K562 (cell line): ENCODE data around the gene S100P. TPM values are rescaled to one million over a fixed set of nuclear protein-coding genes. Genes with fewer than 3 reads are reported as not detected.

ENCODE experiments used
- ATAC-seq: fragments of 200-7000 bp; cut with Tn5 transposase; 3 replicates; pipeline ENCODE4 v1.9.1; 2020; ENCODE audit warnings: moderate library complexity
- BruUV-seq: library from RNA; stranded (reverse); fragments of 400-500 nt; replicated peaks from 2 replicates; lab custom pipeline; 2021; lab: Mats Ljungman, UMichigan
- CTCF ChIA-PET: fragments of 300-600 bp; formaldehyde crosslinking; extraction: SDS; loops from one replicate; lab custom pipeline; 2021; ENCODE audit warnings: low intra/inter-chr PET ratio; lab: Yijun Ruan, JAX
- POLR2A ChIA-PET: fragments of 300-600, 350-650 bp; sonication (Branson Sonifier 250); formaldehyde crosslinking; extraction: SDS; loops from one replicate; lab custom pipeline; 2021; ENCODE audit warnings: antibody characterized with exemption, inconsistent platforms; lab: Yijun Ruan, JAX
- DNase-seq, 4 experiments: peaks; one replicate each; pipeline versions ENCODE4 v3.0.0 to v3.0.0-alpha.2; 2011 to 2018; ENCODE audit warnings: low spot score in 3 of 4, mixed read lengths in 3 of 4; ENCODE audit errors: extremely low read depth in 1 of 4
- FAIRE-seq: peaks from 2 replicates; lab custom pipeline; 2011; peaks lifted over from hg19 to GRCh38; lab: Jason Lieb, UNC
- H2AFZ ChIP-seq: 2 replicates; pipeline ENCODE4 v1.6.0; 2011; ENCODE audit warnings: low read depth, low read length, control low read depth, inconsistent platforms
- H3K27ac ChIP-seq: fragments of 200-600 bp; 3 replicates; pipeline ENCODE4 v1.8.0; 2011; ENCODE audit warnings: low read depth, mild to moderate bottlenecking, control low read depth, inconsistent platforms, low read length, moderate library complexity, mixed read lengths; ENCODE audit errors: extremely low read depth
- H3K27me3 ChIP-seq, 2 experiments: fragments of 300-600 bp in 1 of 2; 2 replicates in 1 of 2; 3 replicates in 1 of 2; pipeline versions ENCODE4 v1.6.0 to v1.8.0; 2011; ENCODE audit warnings: inconsistent platforms in 2 of 2, low read length in 2 of 2, mild to moderate bottlenecking in 1 of 2, mixed read lengths in 1 of 2, moderate library complexity in 1 of 2; ENCODE audit not compliant: control insufficient read depth in 2 of 2, insufficient read depth in 2 of 2
- H3K36me3 ChIP-seq: fragments of 300-600 bp; 3 replicates; pipeline ENCODE4 v1.8.0; 2011; ENCODE audit warnings: mild to moderate bottlenecking, low read length, inconsistent platforms; ENCODE audit not compliant: control insufficient read depth, insufficient read depth
- H3K4me1 ChIP-seq, 2 experiments: fragments of 200-600 bp in 1 of 2; replicated peaks in 1 of 2; 2 replicates in 1 of 2; 3 replicates in 1 of 2; pipeline versions ENCODE4 v1.5.1 to v1.8.0; 2011; ENCODE audit warnings: inconsistent platforms in 2 of 2, low read length in 2 of 2, mild to moderate bottlenecking in 1 of 2, mixed read lengths in 1 of 2, moderate library complexity in 1 of 2; ENCODE audit not compliant: control insufficient read depth in 2 of 2, insufficient read depth in 2 of 2
- H3K4me2 ChIP-seq: 2 replicates; pipeline ENCODE4 v1.6.1; 2011; ENCODE audit warnings: low read length, control low read depth, inconsistent platforms, mixed read lengths; ENCODE audit not compliant: insufficient read depth
- H3K4me3 ChIP-seq: fragments of 200-600 bp; sonication (generic), shearing (Covaris generic); 2 replicates; pipeline ENCODE4 v1.5.1; 2016; ENCODE audit warnings: control low read depth, inconsistent platforms
- H3K79me2 ChIP-seq: fragments of 200-600 bp; 3 replicates; pipeline ENCODE4 v1.8.0; 2011; ENCODE audit warnings: low read length, inconsistent platforms; ENCODE audit not compliant: control insufficient read depth, insufficient read depth
- H3K9ac ChIP-seq, 2 experiments: 2 replicates each; pipeline versions ENCODE4 v1.6.0 to v1.6.1; 2011; ENCODE audit warnings: low read depth in 2 of 2, low read length in 2 of 2, control low read depth in 1 of 2, inconsistent platforms in 1 of 2, mild to moderate bottlenecking in 1 of 2, mixed read lengths in 1 of 2; ENCODE audit not compliant: insufficient read depth in 1 of 2
- H3K9me1 ChIP-seq: one replicate; pipeline ENCODE4 v1.6.0; 2011; ENCODE audit warnings: inconsistent platforms, mild to moderate bottlenecking, low read length, moderate library complexity; ENCODE audit not compliant: control insufficient read depth, insufficient read depth
- H3K9me3 ChIP-seq: replicated peaks from 2 replicates; pipeline ENCODE4 v1.5.1; 2011; ENCODE audit warnings: low read depth, low read length, inconsistent platforms; ENCODE audit not compliant: control insufficient read depth, insufficient read depth
- H4K20me1 ChIP-seq: replicated peaks from 2 replicates; pipeline ENCODE4 v1.6.1; 2011; ENCODE audit warnings: low read length, inconsistent platforms, mixed read lengths; ENCODE audit not compliant: control insufficient read depth, insufficient read depth
- CREBBP ChIP-seq: IDR thresholded peaks from one replicate; pipeline ENCODE4 v1.6.1; 2012; ENCODE audit warnings: low read depth, mild to moderate bottlenecking, control low read depth, inconsistent platforms, low read length
- CTBP1 ChIP-seq: fragments of 450-650 bp; IDR thresholded peaks from 2 replicates; pipeline ENCODE4 v1.6.1; 2016; ENCODE audit warnings: borderline replicate concordance
- EGR1 ChIP-seq: fragments of 450-650 bp; conservative IDR thresholded peaks from 2 replicates; pipeline ENCODE4 v1.6.1; 2017; ENCODE audit warnings: mild to moderate bottlenecking
- ELF4 ChIP-seq: fragments of 450-650 bp; formaldehyde crosslinking; IDR thresholded peaks from 2 replicates; pipeline ENCODE4 v1.4.0; 2022; ENCODE audit warnings: missing genetic modification characterization
- GABPB2 ChIP-seq: fragments of 250-450 bp; sonication (Bioruptor Pico); conservative IDR thresholded peaks from 2 replicates; pipeline ENCODE4 v1.5.1; 2021; ENCODE audit warnings: mild to moderate bottlenecking
- HDAC1 ChIP-seq, 2 experiments: fragments of 450-650 bp; IDR thresholded peaks; 2 replicates each; pipeline ENCODE4 v1.6.1; 2016 to 2017; ENCODE audit warnings: inconsistent platforms in 1 of 2, mild to moderate bottlenecking in 1 of 2, moderate library complexity in 1 of 2
- HDAC6 ChIP-seq: IDR thresholded peaks from 2 replicates; pipeline ENCODE4 v1.6.1; 2012; ENCODE audit warnings: low read depth, mild to moderate bottlenecking, control low read depth, inconsistent platforms, low read length, moderate library complexity
- HNRNPL ChIP-seq: fragments of 200-400 bp; formaldehyde crosslinking; IDR thresholded peaks from 2 replicates; pipeline ENCODE4 v1.6.1; 2017; ENCODE audit warnings: low read depth, mild to moderate bottlenecking, low read length
- KAT2B ChIP-seq: IDR thresholded peaks from one replicate; pipeline ENCODE4 v1.6.1; 2012; ENCODE audit warnings: low read depth, mild to moderate bottlenecking, control low read depth, inconsistent platforms, low read length, moderate library complexity
- KDM1A ChIP-seq, 2 experiments: fragments of 450-650 bp; IDR thresholded peaks; 2 replicates each; pipeline ENCODE4 v1.6.1; 2016; ENCODE audit warnings: mild to moderate bottlenecking in 2 of 2
- LEF1 ChIP-seq: fragments of 450-650 bp; IDR thresholded peaks from 2 replicates; pipeline ENCODE4 v1.6.1; 2016; ENCODE audit warnings: mild to moderate bottlenecking
- TBP ChIP-seq: optimal IDR thresholded peaks from 2 replicates; pipeline ENCODE3; 2011; ENCODE audit warnings: low read depth, low read length, improper control_type of control experiment
- TCF7L2 ChIP-seq: fragments of 150-350 bp; IDR thresholded peaks from 2 replicates; pipeline ENCODE4 v1.6.1; 2016; ENCODE audit warnings: low read depth, mild to moderate bottlenecking, low read length, moderate library complexity
- THRB ChIP-seq: fragments of 450-650 bp; formaldehyde crosslinking; conservative IDR thresholded peaks from 2 replicates; pipeline ENCODE4 v1.4.0; 2022; ENCODE audit warnings: mild to moderate bottlenecking, missing genetic modification characterization
- TOE1 ChIP-seq, 2 experiments: fragments of 450-650 bp in 1 of 2; sonication (generic) in 1 of 2; formaldehyde crosslinking in 1 of 2; IDR thresholded peaks; 2 replicates each; pipeline versions ENCODE4 v1.7.1 to v1.8.0; 2016 to 2022; ENCODE audit warnings: borderline replicate concordance in 2 of 2, mild to moderate bottlenecking in 2 of 2, antibody characterized with exemption in 1 of 2, inconsistent platforms in 1 of 2, low read depth in 1 of 2, missing genetic modification reagents in 1 of 2, moderate library complexity in 1 of 2
- XRCC3 ChIP-seq: fragments of 450-650 bp; IDR thresholded peaks from 2 replicates; pipeline ENCODE4 v1.6.1; 2017; ENCODE audit warnings: mild to moderate bottlenecking, moderate library complexity
- ZFPM2 ChIP-seq: fragments of 250-450 bp; sonication (Bioruptor Pico); IDR thresholded peaks from 2 replicates; pipeline ENCODE4 v1.5.1; 2022; ENCODE audit warnings: mild to moderate bottlenecking
- ZNF174 ChIP-seq: fragments of 250-450 bp; sonication (Bioruptor Pico); IDR thresholded peaks from 2 replicates; pipeline ENCODE4 v1.4.0; 2020; ENCODE audit warnings: mild to moderate bottlenecking
- ZNF263 ChIP-seq: sonication (generic); formaldehyde crosslinking; IDR thresholded peaks from 2 replicates; pipeline ENCODE4 v1.8.0; 2022; ENCODE audit warnings: mild to moderate bottlenecking, missing genetic modification reagents, borderline replicate concordance
- ZNF282 ChIP-seq: sonication (generic); formaldehyde crosslinking; IDR thresholded peaks from 2 replicates; pipeline ENCODE4 v1.8.1; 2023; ENCODE audit warnings: missing genetic modification reagents
- ZNF695 ChIP-seq: fragments of 450-650 bp; formaldehyde crosslinking; IDR thresholded peaks from 2 replicates; pipeline ENCODE4 v1.4.0; 2020; ENCODE audit warnings: mild to moderate bottlenecking, moderate library complexity
- ZNF707 ChIP-seq: fragments of 250-450 bp; sonication (Bioruptor Pico); conservative IDR thresholded peaks from 2 replicates; pipeline ENCODE4 v1.8.0; 2022; ENCODE audit warnings: inconsistent platforms, mild to moderate bottlenecking, moderate library complexity
- WGBS: fragments of 100-300 bp; shearing (Covaris generic); methylation state at CpG from one replicate; pipeline ENCODE4 v1.1.6; 2016; ENCODE audit warnings: low coverage, mixed read lengths; ENCODE audit not compliant: insufficient coverage; ENCODE audit errors: missing lambda C conversion rate; 5-methylcytosine and 5-hydroxymethylcytosine counted together
- in situ Hi-C: fragments of 300-500 bp; cut with MboI; formaldehyde crosslinking; loops from 4 replicates; pipeline ENCODE4 v1.15.0; 2018; ENCODE audit warnings: inconsistent platforms, mixed read lengths
- intact Hi-C: fragments of 100-400 bp; cut with micrococcal nuclease; formaldehyde crosslinking; loops from 2 replicates; pipeline ENCODE4 v1.14.2; 2022
- polyA plus RNA-seq, 8 experiments: library from polyadenylated mRNA; depleted of rRNA in 4 of 8; stranded (reverse) in 5 of 8; unstranded in 3 of 8; fragments of >200 nt; fragmentation: Nextera tagmentation in 2 of 8; fragmentation: Illumina TruSeq in 1 of 8; extraction: Ambion mirVana in 2 of 8; extraction: Trizol in 1 of 8; gene quantifications; 2 replicates each; pipeline versions ENCODE4 v1.2.1 to v1.2.3, GENCODE V29; 2011 to 2014; ENCODE audit warnings: inconsistent platforms in 1 of 8, missing spikeins in 1 of 8
- total RNA-seq, 7 experiments: library from RNA; depleted of rRNA in 6 of 7; stranded (reverse); fragments of >200 nt in 6 of 7; fragmentation: Illumina TruSeq in 2 of 7; extraction: Trizol in 2 of 7; gene quantifications; 2 replicates each; pipeline versions ENCODE4 v1.2.1 to v1.2.3, GENCODE V29; 2011 to 2021; ENCODE audit warnings: low replicate concordance in 1 of 7
- TF ChIP-seq, protein P1 (sequence below), 2 experiments: fragments of 450-650 bp; IDR thresholded peaks; 2 replicates each; pipeline ENCODE4 v1.6.1; 2016

S100P gene
- total and polyA plus RNA-seq, 9 of the 15 experiments (the other 6 are each of a cell fraction or from before 2014, with no cell fraction given): 4.1 to 23.8 (median 7.5) TPM

- 0 out of 5 replicates have a peak, but pooled peaks cover 3 to 5% of the 10 kb centered on the region in 2 experiments for H3K27me3 ChIP-seq
- in situ Hi-C loops: no loop called here
- 0% methylated on average over 2 of the region's 3 CpGs for whole genome bisulfite sequencing
- FAIRE-seq: no peak
- ATAC-seq: no peak
- no peaks in the 10 kb centered on the region for H3K79me2 ChIP-seq
- no peaks in the 10 kb centered on the region for H4K20me1 ChIP-seq
- no peak overlapping the region for H3K27ac ChIP-seq
- H3K9me3 ChIP-seq: no peaks in the 10 kb centered on the region
- no peak overlapping the region for H3K4me3 ChIP-seq
- H3K9me1 ChIP-seq: no peaks in the 10 kb centered on the region
- ChIA-PET CTCF (no interaction called here), POLR2A (interaction anchor here (1.2 to 1.9 kb wide), 4 partner anchors 13 to 18 kb away, joined by 4 to 9 read pairs (median 4); a partner anchor contains a TSS)
- H3K9ac ChIP-seq: no peak overlapping the region
- H3K36me3 ChIP-seq: no peaks in the 10 kb centered on the region
- H3K4me2 ChIP-seq: no peak overlapping the region
- no peak overlapping the region for H2AFZ ChIP-seq
- intact Hi-C loops: no loop called here
- no peak for DNase-seq
- peaks cover 0 to 27% of the 10 kb centered on the region in 2 experiments; a peak in 3 of 5 replicates for H3K4me1 ChIP-seq
- BruUV-seq: no TSS peak
- TF ChIP-seq ELF4 (CRISPR knock-in tag): peak; percentile 61; the same call in 1 of the 2 replicates
- TF ChIP-seq TOE1 (IDR thresholded peaks at IDR 0.05; ENCODE audit: borderline replicate concordance): 0 out of 2 replicates have a peak, but pooled peaks have one; percentile 29
- no peak for TF ChIP-seq TOE1 (CRISPR knock-in tag; IDR thresholded peaks at IDR 0.05; ENCODE audit: borderline replicate concordance, low read depth)
- peak; percentile 95 for TF ChIP-seq EGR1
- TF ChIP-seq, protein P1, sequence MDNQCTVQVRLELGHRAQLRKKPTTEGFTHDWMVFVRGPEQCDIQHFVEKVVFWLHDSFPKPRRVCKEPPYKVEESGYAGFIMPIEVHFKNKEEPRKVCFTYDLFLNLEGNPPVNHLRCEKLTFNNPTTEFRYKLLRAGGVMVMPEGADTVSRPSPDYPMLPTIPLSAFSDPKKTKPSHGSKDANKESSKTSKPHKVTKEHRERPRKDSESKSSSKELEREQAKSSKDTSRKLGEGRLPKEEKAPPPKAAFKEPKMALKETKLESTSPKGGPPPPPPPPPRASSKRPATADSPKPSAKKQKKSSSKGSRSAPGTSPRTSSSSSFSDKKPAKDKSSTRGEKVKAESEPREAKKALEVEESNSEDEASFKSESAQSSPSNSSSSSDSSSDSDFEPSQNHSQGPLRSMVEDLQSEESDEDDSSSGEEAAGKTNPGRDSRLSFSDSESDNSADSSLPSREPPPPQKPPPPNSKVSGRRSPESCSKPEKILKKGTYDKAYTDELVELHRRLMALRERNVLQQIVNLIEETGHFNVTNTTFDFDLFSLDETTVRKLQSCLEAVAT (IDR thresholded peaks at IDR 0.05): 0 out of 4 replicates have a peak, but pooled peaks of 1 of the 2 experiments have one; percentile 26
- TF ChIP-seq LEF1: no peak
- TF ChIP-seq THRB (CRISPR knock-in tag): 0 out of 2 replicates have a peak, but pooled peaks have one; percentile 41
- TF ChIP-seq ZFPM2 (CRISPR knock-in tag): no peak
- no peak for TF ChIP-seq ZNF174
- TF ChIP-seq CTBP1: no peak
- TF ChIP-seq HNRNPL: no peak
- 0 out of 4 replicates have a peak, but pooled peaks of 1 of the 2 experiments have one; percentile 42 for TF ChIP-seq HDAC1 (IDR thresholded peaks at IDR 0.05)
- no peak for TF ChIP-seq HDAC6
- TF ChIP-seq ZNF282 (CRISPR knock-in tag): no peak
- TF ChIP-seq TCF7L2: no peak
- TF ChIP-seq KDM1A (IDR thresholded peaks at IDR 0.05): peak in 1 of 2 experiments; percentile 21; a peak in 1 of 4 replicates
- no peak for TF ChIP-seq ZNF695 (CRISPR knock-in tag)
- no peak for TF ChIP-seq CREBBP
- TF ChIP-seq ZNF707: no peak
- TF ChIP-seq GABPB2: no peak
- TF ChIP-seq XRCC3: no peak
- no peak for TF ChIP-seq TBP
- TF ChIP-seq KAT2B: no peak
- peak; percentile 93 for TF ChIP-seq ZNF263 (CRISPR knock-in tag)
These were observed 33.2 kb upstream of the S100P start for GRCh38 chr4:6660430-6660829.
